K562 (cell line): ENCODE measurements around the gene CAMK2B. TPM values are rescaled to one million over a fixed set of nuclear protein-coding genes. Genes with fewer than 3 reads are reported as not detected.

ENCODE experiments used
- ATAC-seq: fragments of 200-7000 bp; cut with Tn5 transposase; 3 replicates; pipeline ENCODE4 v1.9.1; 2020; ENCODE audit warnings: moderate library complexity
- BruUV-seq: library from RNA; stranded (reverse); fragments of 400-500 nt; replicated peaks from 2 replicates; lab custom pipeline; 2021; lab: Mats Ljungman, UMichigan
- CTCF ChIA-PET: fragments of 300-600 bp; formaldehyde crosslinking; extraction: SDS; loops from one replicate; lab custom pipeline; 2021; ENCODE audit warnings: low intra/inter-chr PET ratio; lab: Yijun Ruan, JAX
- POLR2A ChIA-PET: fragments of 300-600, 350-650 bp; sonication (Branson Sonifier 250); formaldehyde crosslinking; extraction: SDS; loops from one replicate; lab custom pipeline; 2021; ENCODE audit warnings: antibody characterized with exemption, inconsistent platforms; lab: Yijun Ruan, JAX
- DNase-seq, 4 experiments: peaks; one replicate each; pipeline versions ENCODE4 v3.0.0 to v3.0.0-alpha.2; 2011 to 2018; ENCODE audit warnings: low spot score in 3 of 4, mixed read lengths in 3 of 4; ENCODE audit errors: extremely low read depth in 1 of 4
- FAIRE-seq: peaks from 2 replicates; lab custom pipeline; 2011; peaks lifted over from hg19 to GRCh38; lab: Jason Lieb, UNC
- H2AFZ ChIP-seq: 2 replicates; pipeline ENCODE4 v1.6.0; 2011; ENCODE audit warnings: low read depth, low read length, control low read depth, inconsistent platforms
- H3K27ac ChIP-seq: fragments of 200-600 bp; 3 replicates; pipeline ENCODE4 v1.8.0; 2011; ENCODE audit warnings: low read depth, mild to moderate bottlenecking, control low read depth, inconsistent platforms, low read length, moderate library complexity, mixed read lengths; ENCODE audit errors: extremely low read depth
- H3K27me3 ChIP-seq, 2 experiments: fragments of 300-600 bp in 1 of 2; 2 replicates in 1 of 2; 3 replicates in 1 of 2; pipeline versions ENCODE4 v1.6.0 to v1.8.0; 2011; ENCODE audit warnings: inconsistent platforms in 2 of 2, low read length in 2 of 2, mild to moderate bottlenecking in 1 of 2, mixed read lengths in 1 of 2, moderate library complexity in 1 of 2; ENCODE audit not compliant: control insufficient read depth in 2 of 2, insufficient read depth in 2 of 2
- H3K36me3 ChIP-seq: fragments of 300-600 bp; 3 replicates; pipeline ENCODE4 v1.8.0; 2011; ENCODE audit warnings: mild to moderate bottlenecking, low read length, inconsistent platforms; ENCODE audit not compliant: control insufficient read depth, insufficient read depth
- H3K4me1 ChIP-seq, 2 experiments: fragments of 200-600 bp in 1 of 2; replicated peaks in 1 of 2; 2 replicates in 1 of 2; 3 replicates in 1 of 2; pipeline versions ENCODE4 v1.5.1 to v1.8.0; 2011; ENCODE audit warnings: inconsistent platforms in 2 of 2, low read length in 2 of 2, mild to moderate bottlenecking in 1 of 2, mixed read lengths in 1 of 2, moderate library complexity in 1 of 2; ENCODE audit not compliant: control insufficient read depth in 2 of 2, insufficient read depth in 2 of 2
- H3K4me2 ChIP-seq: 2 replicates; pipeline ENCODE4 v1.6.1; 2011; ENCODE audit warnings: low read length, control low read depth, inconsistent platforms, mixed read lengths; ENCODE audit not compliant: insufficient read depth
- H3K4me3 ChIP-seq: fragments of 200-600 bp; sonication (generic), shearing (Covaris generic); 2 replicates; pipeline ENCODE4 v1.5.1; 2016; ENCODE audit warnings: control low read depth, inconsistent platforms
- H3K79me2 ChIP-seq: fragments of 200-600 bp; 3 replicates; pipeline ENCODE4 v1.8.0; 2011; ENCODE audit warnings: low read length, inconsistent platforms; ENCODE audit not compliant: control insufficient read depth, insufficient read depth
- H3K9ac ChIP-seq, 2 experiments: 2 replicates each; pipeline versions ENCODE4 v1.6.0 to v1.6.1; 2011; ENCODE audit warnings: low read depth in 2 of 2, low read length in 2 of 2, control low read depth in 1 of 2, inconsistent platforms in 1 of 2, mild to moderate bottlenecking in 1 of 2, mixed read lengths in 1 of 2; ENCODE audit not compliant: insufficient read depth in 1 of 2
- H3K9me1 ChIP-seq: one replicate; pipeline ENCODE4 v1.6.0; 2011; ENCODE audit warnings: inconsistent platforms, mild to moderate bottlenecking, low read length, moderate library complexity; ENCODE audit not compliant: control insufficient read depth, insufficient read depth
- H3K9me3 ChIP-seq: replicated peaks from 2 replicates; pipeline ENCODE4 v1.5.1; 2011; ENCODE audit warnings: low read depth, low read length, inconsistent platforms; ENCODE audit not compliant: control insufficient read depth, insufficient read depth
- H4K20me1 ChIP-seq: replicated peaks from 2 replicates; pipeline ENCODE4 v1.6.1; 2011; ENCODE audit warnings: low read length, inconsistent platforms, mixed read lengths; ENCODE audit not compliant: control insufficient read depth, insufficient read depth
- ARID3A ChIP-seq: IDR thresholded peaks from 2 replicates; pipeline ENCODE4 v1.6.1; 2012; ENCODE audit warnings: low read depth, low read length, improper control_type of control experiment, borderline replicate concordance
- MBD2 ChIP-seq: sonication (generic); IDR thresholded peaks from 2 replicates; pipeline ENCODE4 v1.6.1; 2016; ENCODE audit warnings: low read depth, borderline replicate concordance
- POLR2B ChIP-seq: fragments of 450-650 bp; IDR thresholded peaks from 2 replicates; pipeline ENCODE4 v1.6.1; 2018; ENCODE audit warnings: low read depth; ENCODE audit not compliant: partially characterized antibody
- VEZF1 ChIP-seq: fragments of 200-800 bp; sonication (Bioruptor generic); IDR thresholded peaks from 2 replicates; pipeline ENCODE4 v1.6.1; 2017; ENCODE audit warnings: missing genetic modification characterization, missing compliant biosample characterization
- WGBS: fragments of 100-300 bp; shearing (Covaris generic); methylation state at CpG from one replicate; pipeline ENCODE4 v1.1.6; 2016; ENCODE audit warnings: low coverage, mixed read lengths; ENCODE audit not compliant: insufficient coverage; ENCODE audit errors: missing lambda C conversion rate; 5-methylcytosine and 5-hydroxymethylcytosine counted together
- in situ Hi-C: fragments of 300-500 bp; cut with MboI; formaldehyde crosslinking; loops from 4 replicates; pipeline ENCODE4 v1.15.0; 2018; ENCODE audit warnings: inconsistent platforms, mixed read lengths
- intact Hi-C: fragments of 100-400 bp; cut with micrococcal nuclease; formaldehyde crosslinking; loops from 2 replicates; pipeline ENCODE4 v1.14.2; 2022
- polyA plus RNA-seq, 8 experiments: library from polyadenylated mRNA; depleted of rRNA in 4 of 8; stranded (reverse) in 5 of 8; unstranded in 3 of 8; fragments of >200 nt; fragmentation: Nextera tagmentation in 2 of 8; fragmentation: Illumina TruSeq in 1 of 8; extraction: Ambion mirVana in 2 of 8; extraction: Trizol in 1 of 8; gene quantifications; 2 replicates each; pipeline versions ENCODE4 v1.2.1 to v1.2.3, GENCODE V29; 2011 to 2014; ENCODE audit warnings: inconsistent platforms in 1 of 8, missing spikeins in 1 of 8
- total RNA-seq, 7 experiments: library from RNA; depleted of rRNA in 6 of 7; stranded (reverse); fragments of >200 nt in 6 of 7; fragmentation: Illumina TruSeq in 2 of 7; extraction: Trizol in 2 of 7; gene quantifications; 2 replicates each; pipeline versions ENCODE4 v1.2.1 to v1.2.3, GENCODE V29; 2011 to 2021; ENCODE audit warnings: low replicate concordance in 1 of 7

The CAMK2B gene
- total and polyA plus RNA-seq, 9 of the 15 experiments (the other 6 are each of a cell fraction or from before 2014, with no cell fraction given): 0.04 to 0.09 (median 0.05) TPM; not detected in 4

GRCh38 chr7:44225566-44226395 is 99.6 kb downstream of the CAMK2B start:
- Histone ChIP-seq H3K4me1 (peaks cover 0 to 50% of the 10 kb centered on the region in 2 experiments; a peak in 2 of 5 replicates), H3K9ac (0 out of 4 replicates have a peak overlapping the region, but pooled peaks of 1 of the 2 experiments have one; percentile 58), H2AFZ (no peak overlapping the region), H3K9me1 (no peaks in the 10 kb centered on the region), H3K4me2 (no peak overlapping the region), H3K27me3 (peaks cover 18 to 58% of the 10 kb centered on the region in 2 experiments; a peak in 4 of 5 replicates), H3K79me2 (no peaks in the 10 kb centered on the region), H4K20me1 (peaks cover 4% of the 10 kb centered on the region; the same call in 1 of the 2 replicates), H3K4me3 (no peak overlapping the region), H3K9me3 (no peaks in the 10 kb centered on the region), H3K27ac (no peak overlapping the region), H3K36me3 (no peaks in the 10 kb centered on the region)
- no TSS peak for BruUV-seq
- FAIRE-seq: no peak
- in situ Hi-C loops: no loop called here
- ChIA-PET POLR2A (interaction anchor here (0.6 to 0.8 kb wide), 3 partner anchors 11 to 144 kb away, joined by 3 to 5 read pairs (median 3); no protein-coding TSS in a partner anchor), CTCF (no interaction called here)
- no peak for TF ChIP-seq POLR2B
- TF ChIP-seq MBD2: no peak
- no peak for TF ChIP-seq VEZF1 (CRISPR knock-in tag)
- TF ChIP-seq ARID3A: no peak
- intact Hi-C loops: no loop called here
- no peak for ATAC-seq
- no peak for DNase-seq
- 4% methylated on average over 26 of the region's 26 CpGs for WGBS
